Calu3 (cell line): ENCODE data around the gene TMEM127. TPM values are rescaled to one million over a fixed set of nuclear protein-coding genes. Genes with fewer than 3 reads are reported as not detected.

Experiments
- BruUV-seq: library from RNA; stranded (reverse); fragments of 400-500 nt; replicated peaks from 2 replicates; lab custom pipeline; 2021; lab: Mats Ljungman, UMichigan
- CTCF ChIA-PET: fragments of 300-600 bp; sonication (Branson Sonifier 250); formaldehyde crosslinking; loops from one replicate; lab custom pipeline; 2022; ENCODE audit warnings: antibody characterized with exemption; lab: Charles Lee
- DNase-seq: peaks from one replicate; pipeline ENCODE4 v3.0.0; 2022
- H3K27ac Mint-ChIP-seq: one replicate; pipeline ENCODE4 v1.8.0; 2022; ENCODE audit warnings: mixed read lengths; ENCODE audit not compliant: unreplicated experiment
- H3K27me3 Mint-ChIP-seq: one replicate; pipeline ENCODE4 v1.8.0; 2022; ENCODE audit warnings: mixed read lengths; ENCODE audit not compliant: unreplicated experiment
- H3K36me3 Mint-ChIP-seq: one replicate; pipeline ENCODE4 v1.8.0; 2022; ENCODE audit warnings: mild to moderate bottlenecking, moderate library complexity, mixed read lengths; ENCODE audit not compliant: insufficient read depth, unreplicated experiment
- H3K4me1 Mint-ChIP-seq: one replicate; pipeline ENCODE4 v1.8.0; 2022; ENCODE audit warnings: mild to moderate bottlenecking, low read depth, mixed read lengths; ENCODE audit not compliant: unreplicated experiment
- H3K4me3 Mint-ChIP-seq: one replicate; pipeline ENCODE4 v1.8.0; 2022; ENCODE audit warnings: mild to moderate bottlenecking, low read depth, moderate library complexity, mixed read lengths; ENCODE audit not compliant: unreplicated experiment
- H3K9me3 Mint-ChIP-seq: one replicate; pipeline ENCODE4 v1.8.0; 2022; ENCODE audit warnings: low read depth, mixed read lengths; ENCODE audit not compliant: unreplicated experiment
- intact Hi-C: fragments of 100-400 bp; cut with micrococcal nuclease; formaldehyde crosslinking; loops from one replicate; pipeline ENCODE4 v1.10.0; 2022; ENCODE audit not compliant: unreplicated experiment
- total RNA-seq: library from RNA; stranded (reverse); gene quantifications from 2 replicates; pipeline ENCODE4 v1.2.3, GENCODE V29; 2022
- TF ChIP-seq, protein P1 (sequence below): fragments of 200-600 bp; IDR thresholded peaks from one replicate; pipeline ENCODE4 v1.8.0; 2022; ENCODE audit warnings: antibody characterized with exemption; ENCODE audit not compliant: unreplicated experiment

The TMEM127 gene
- total RNA-seq, 1 experiment from 2014 or later, result 50.7 TPM

DNA sequence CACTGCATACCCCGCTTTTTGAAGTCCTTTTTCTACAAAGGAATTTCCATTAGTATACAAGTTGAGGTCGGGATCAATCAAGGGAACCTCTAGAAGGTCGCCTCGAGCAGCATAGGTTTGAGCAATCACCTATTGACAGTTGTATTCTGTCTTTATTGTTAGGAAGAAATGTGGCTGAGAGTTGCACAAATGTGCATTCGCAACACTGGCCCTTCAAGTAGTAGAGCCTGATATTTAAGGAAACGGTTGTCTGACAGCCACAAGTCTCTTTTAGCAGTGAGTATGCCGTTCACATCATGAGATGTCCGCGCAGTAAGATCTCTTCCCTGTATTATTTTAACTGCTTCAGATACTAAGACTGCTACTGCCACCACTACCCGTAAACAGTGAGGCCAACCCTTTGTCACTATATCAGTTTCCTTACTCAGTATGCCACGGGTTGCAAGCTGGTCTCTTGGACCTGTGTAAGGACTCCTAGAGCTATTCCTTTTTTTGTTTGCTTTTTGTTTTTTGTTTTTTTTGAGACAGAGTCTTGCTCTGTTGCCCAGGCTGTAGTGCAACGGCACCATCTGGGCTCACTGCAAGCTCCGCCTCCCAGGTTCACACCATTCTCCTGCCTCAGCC is 47.2 kb downstream of the TMEM127 start:
- TF ChIP-seq, protein P1, sequence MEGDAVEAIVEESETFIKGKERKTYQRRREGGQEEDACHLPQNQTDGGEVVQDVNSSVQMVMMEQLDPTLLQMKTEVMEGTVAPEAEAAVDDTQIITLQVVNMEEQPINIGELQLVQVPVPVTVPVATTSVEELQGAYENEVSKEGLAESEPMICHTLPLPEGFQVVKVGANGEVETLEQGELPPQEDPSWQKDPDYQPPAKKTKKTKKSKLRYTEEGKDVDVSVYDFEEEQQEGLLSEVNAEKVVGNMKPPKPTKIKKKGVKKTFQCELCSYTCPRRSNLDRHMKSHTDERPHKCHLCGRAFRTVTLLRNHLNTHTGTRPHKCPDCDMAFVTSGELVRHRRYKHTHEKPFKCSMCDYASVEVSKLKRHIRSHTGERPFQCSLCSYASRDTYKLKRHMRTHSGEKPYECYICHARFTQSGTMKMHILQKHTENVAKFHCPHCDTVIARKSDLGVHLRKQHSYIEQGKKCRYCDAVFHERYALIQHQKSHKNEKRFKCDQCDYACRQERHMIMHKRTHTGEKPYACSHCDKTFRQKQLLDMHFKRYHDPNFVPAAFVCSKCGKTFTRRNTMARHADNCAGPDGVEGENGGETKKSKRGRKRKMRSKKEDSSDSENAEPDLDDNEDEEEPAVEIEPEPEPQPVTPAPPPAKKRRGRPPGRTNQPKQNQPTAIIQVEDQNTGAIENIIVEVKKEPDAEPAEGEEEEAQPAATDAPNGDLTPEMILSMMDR, result no peak
- H3K9me3 Mint-ChIP-seq, result no peaks in the 10 kb centered on the region
- no peak overlapping the region for H3K4me3 Mint-ChIP-seq
- intact Hi-C loops, result no loop called here
- BruUV-seq, result no TSS peak
- no peak for DNase-seq
- no peaks in the 10 kb centered on the region for H3K36me3 Mint-ChIP-seq
- H3K27ac Mint-ChIP-seq, result no peak overlapping the region
- CTCF ChIA-PET, result no interaction called here
- no peaks in the 10 kb centered on the region for H3K27me3 Mint-ChIP-seq
- H3K4me1 Mint-ChIP-seq, result no peaks in the 10 kb centered on the region

GRCh38 chr2:96214554-96214953 is 51.2 kb downstream of the TMEM127 start:
- TF ChIP-seq, protein P1, result no peak
- H3K36me3 Mint-ChIP-seq, result peaks cover 2% of the 10 kb centered on the region
- CTCF ChIA-PET, result no interaction called here
- intact Hi-C loops, result no loop called here
- no peaks in the 10 kb centered on the region for H3K4me1 Mint-ChIP-seq
- H3K9me3 Mint-ChIP-seq, result no peaks in the 10 kb centered on the region
- no peak overlapping the region for H3K4me3 Mint-ChIP-seq
- no peak overlapping the region for H3K27ac Mint-ChIP-seq
- DNase-seq, result no peak
- no peaks in the 10 kb centered on the region for H3K27me3 Mint-ChIP-seq
- no TSS peak for BruUV-seq

GRCh38 chr2:96213379-96213778 is 52.4 kb downstream of the TMEM127 start:
- intact Hi-C loops, result no loop called here

DNA sequence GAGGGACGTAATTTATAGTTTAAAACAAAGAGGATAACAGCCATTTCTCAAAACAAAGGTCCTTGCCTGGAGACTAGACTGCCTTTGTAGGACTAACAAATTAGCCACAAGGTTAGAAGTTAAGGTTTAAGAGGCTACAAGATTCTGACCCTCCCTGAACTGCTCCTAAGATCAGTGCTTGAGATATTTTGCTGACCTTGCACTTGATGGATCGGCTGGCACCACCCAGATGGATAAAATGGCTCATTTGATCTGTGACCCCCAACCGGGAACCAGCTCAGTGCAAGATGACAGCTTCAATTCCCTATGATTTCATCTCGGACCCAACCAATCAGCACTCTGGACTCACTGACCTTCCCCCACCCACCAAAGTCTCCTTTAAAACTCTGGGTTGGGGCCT is 53.5 kb downstream of the TMEM127 start:
- TF ChIP-seq, protein P1, result no peak
- BruUV-seq, result no TSS peak
- Mint-ChIP-seq H3K27me3 (no peaks in the 10 kb centered on the region), H3K4me1 (no peaks in the 10 kb centered on the region), H3K36me3 (peaks cover 24% of the 10 kb centered on the region), H3K4me3 (no peak overlapping the region), H3K27ac (no peak overlapping the region), H3K9me3 (no peaks in the 10 kb centered on the region)
- CTCF ChIA-PET, result no interaction called here
- intact Hi-C loops, result no loop called here
- no peak for DNase-seq

More at GRCh38 chr2:96213379-96213778, 52.4 kb downstream of the TMEM127 start:
- Mint-ChIP-seq H3K36me3 (peaks cover 14% of the 10 kb centered on the region), H3K4me1 (no peaks in the 10 kb centered on the region), H3K27ac (no peak overlapping the region), H3K27me3 (no peaks in the 10 kb centered on the region), H3K4me3 (no peak overlapping the region), H3K9me3 (no peaks in the 10 kb centered on the region)
- TF ChIP-seq, protein P1, result no peak
- no peak for DNase-seq
- no TSS peak for BruUV-seq
- CTCF ChIA-PET, result no interaction called here
